ENCODE results near the gene PCYT1A.
"Not testable (repeated sequence)": the region's sequence is repeated elsewhere in the genome, so short reads cannot be mapped to it uniquely, and the experiment has no call there.

The PCYT1A gene

GRCh38 chr3:196189566-196190347 is 97.8 kb downstream of the PCYT1A start:
- DNase-seq, result no peak

GRCh38 chr3:196186651-196187573 is 100.6 kb downstream of the PCYT1A start:
- DNase-seq, result peak; percentile 59

- no peak for DNase-seq
Observed at GRCh38 chr3:196184881-196185280, 102.6 kb downstream of the PCYT1A start.

- DNase-seq, result not testable (repeated sequence)
Observed at GRCh38 chr3:196184169-196184432, 103.4 kb downstream of the PCYT1A start.

- peak; percentile 30 for DNase-seq
Observed at GRCh38 chr3:196181127-196181546, 106.4 kb downstream of the PCYT1A start.

- no peak for DNase-seq
Observed at GRCh38 chr3:196180346-196180745, 107.2 kb downstream of the PCYT1A start.

All from NCI-H69 (cell line).